HCT116 (cell line): ENCODE results near the gene ARMC2. TPM values are rescaled to one million over a fixed set of nuclear protein-coding genes. Genes with fewer than 3 reads are reported as not detected.
"Not testable (repeated sequence)": the region's sequence is repeated elsewhere in the genome, so short reads cannot be mapped to it uniquely, and the experiment has no call there.

Experiments used
- ATAC-seq: fragments of 200-7000 bp; cut with Tn5 transposase; 2 replicates; pipeline ENCODE4 v1.9.1; 2020; ENCODE audit warnings: mild to moderate bottlenecking, moderate library complexity
- BruUV-seq: library from RNA; stranded (reverse); fragments of 400-500 nt; replicated peaks from 2 replicates; lab custom pipeline; 2021; lab: Mats Ljungman, UMichigan
- CTCF ChIA-PET: fragments of 300-600 bp; sonication (Branson Sonifier 250); formaldehyde crosslinking; loops from one replicate; lab custom pipeline; 2021; ENCODE audit warnings: antibody characterized with exemption; lab: Charles Lee
- POLR2A ChIA-PET: fragments of 300-600, 350-600 bp; sonication (Branson Sonifier 250); formaldehyde crosslinking; loops from one replicate; lab custom pipeline; 2021; ENCODE audit warnings: antibody characterized with exemption; lab: Charles Lee
- RAD21 ChIA-PET, 2 experiments: fragments of 300-600 bp; sonication (Branson Sonifier 250); formaldehyde crosslinking; loops; one replicate each; lab custom pipeline; 2023; ENCODE audit warnings: low total read pairs in 2 of 2; ENCODE audit not compliant: uncharacterized antibody in 2 of 2, unreplicated experiment in 2 of 2, low non-redundant PET in 1 of 2; lab: Charles Lee
- DNase-seq: peaks from one replicate; pipeline ENCODE4 v3.0.0-alpha.2; 2010; ENCODE audit warnings: low read depth, low spot score
- H2AFZ ChIP-seq: fragments of 200-600 bp; shearing (Covaris generic), sonication (generic); 2 replicates; pipeline ENCODE4 v1.6.1; 2017; ENCODE audit warnings: low read depth, mixed run types, mixed read lengths, antibody characterized with exemption, low read length; ENCODE audit not compliant: poor library complexity, severe bottlenecking
- H3K27ac ChIP-seq: 2 replicates; pipeline ENCODE4 v1.5.1; 2012; ENCODE audit warnings: low read depth, low read length
- H3K27me3 ChIP-seq: fragments of 200-600 bp; sonication (generic); 2 replicates; pipeline ENCODE4 v1.6.1; 2016; ENCODE audit warnings: mixed run types, low read length, mixed read lengths; ENCODE audit not compliant: insufficient read depth
- H3K36me3 ChIP-seq, 2 experiments: fragments of 200-500 bp in 1 of 2; fragments of 200-600 bp in 1 of 2; sonication (Bioruptor generic) in 1 of 2; sonication (generic) in 1 of 2; 2 replicates each; pipeline versions ENCODE4 v1.5.1 to v1.6.1; 2014 to 2016; ENCODE audit warnings: low read length in 2 of 2, inconsistent platforms in 1 of 2, mixed read lengths in 1 of 2, mixed run types in 1 of 2; ENCODE audit not compliant: insufficient read depth in 2 of 2, control insufficient read depth in 1 of 2
- H3K4me1 ChIP-seq, 2 experiments: fragments of 200-600 bp in 1 of 2; sonication (generic) in 1 of 2; 2 replicates each; pipeline versions ENCODE4 v1.5.1 to v1.6.1; 2012 to 2017; ENCODE audit warnings: low read length in 2 of 2, inconsistent platforms in 1 of 2, mild to moderate bottlenecking in 1 of 2, mixed read lengths in 1 of 2, mixed run types in 1 of 2, moderate library complexity in 1 of 2; ENCODE audit not compliant: insufficient read depth in 2 of 2, control insufficient read depth in 1 of 2
- H3K4me2 ChIP-seq: fragments of 200-600 bp; sonication (generic); 2 replicates; pipeline ENCODE4 v1.6.1; 2017; ENCODE audit warnings: mixed run types, low read length, mixed read lengths
- H3K4me3 ChIP-seq, 2 experiments: fragments of 200-600 bp in 1 of 2; sonication (generic) in 1 of 2; replicated peaks in 1 of 2; 2 replicates each; pipeline ENCODE4 v1.5.1; 2011 to 2016; ENCODE audit warnings: low read length in 2 of 2, control low read depth in 1 of 2, low read depth in 1 of 2, mild to moderate bottlenecking in 1 of 2, mixed read lengths in 1 of 2, mixed run types in 1 of 2
- H3K79me2 ChIP-seq: fragments of 200-600 bp; sonication (generic); 2 replicates; pipeline ENCODE4 v1.6.1; 2017; ENCODE audit warnings: mild to moderate bottlenecking, mixed run types, low read length, moderate library complexity, mixed read lengths; ENCODE audit not compliant: insufficient read depth
- H3K9ac ChIP-seq: fragments of 200-600 bp; sonication (generic); 2 replicates; pipeline ENCODE4 v1.6.1; 2016; ENCODE audit warnings: low read length, mixed read lengths
- H3K9me2 ChIP-seq: fragments of 200-600 bp; sonication (generic), shearing (Covaris generic); 2 replicates; pipeline ENCODE4 v1.6.1; 2017; ENCODE audit warnings: mixed run types, mild to moderate bottlenecking, moderate library complexity; ENCODE audit not compliant: insufficient read depth
- H3K9me3 ChIP-seq, 2 experiments: fragments of 200-500 bp in 1 of 2; fragments of 200-600 bp in 1 of 2; sonication (Bioruptor generic) in 1 of 2; sonication (generic) in 1 of 2; 2 replicates each; pipeline ENCODE4 v1.6.1; 2014 to 2017; ENCODE audit warnings: low read length in 2 of 2, mixed read lengths in 2 of 2, inconsistent platforms in 1 of 2, low read depth in 1 of 2, mild to moderate bottlenecking in 1 of 2, mixed run types in 1 of 2, moderate library complexity in 1 of 2; ENCODE audit not compliant: control insufficient read depth in 1 of 2, insufficient read depth in 1 of 2
- H4K20me1 ChIP-seq: fragments of 200-600 bp; sonication (generic), shearing (Covaris generic); 2 replicates; pipeline ENCODE4 v1.6.1; 2017; ENCODE audit warnings: mixed run types, mild to moderate bottlenecking, moderate library complexity; ENCODE audit not compliant: insufficient read depth
- CBX3 ChIP-seq: IDR thresholded peaks from 2 replicates; pipeline ENCODE4 v1.6.1; 2012; ENCODE audit warnings: low read depth
- CEBPB ChIP-seq: IDR thresholded peaks from 2 replicates; pipeline ENCODE4 v1.6.1; 2012; ENCODE audit warnings: low read depth
- EGR1 ChIP-seq: IDR thresholded peaks from 2 replicates; pipeline ENCODE4 v1.6.1; 2012; ENCODE audit warnings: low read depth
- ELF1 ChIP-seq: IDR thresholded peaks from 2 replicates; pipeline ENCODE4 v1.6.1; 2012; ENCODE audit warnings: low read depth, borderline replicate concordance
- EZH2 ChIP-seq: fragments of 200-600 bp; sonication (generic); IDR thresholded peaks from 2 replicates; pipeline ENCODE4 v1.6.1; 2017; ENCODE audit warnings: antibody characterized with exemption, mixed run types
- EZH2phosphoT487 ChIP-seq: fragments of 200-600 bp; IDR thresholded peaks from 2 replicates; pipeline ENCODE4 v1.6.1; 2018; ENCODE audit warnings: antibody characterized with exemption, borderline replicate concordance
- FOSL1 ChIP-seq: IDR thresholded peaks from 2 replicates; pipeline ENCODE4 v1.6.1; 2012; ENCODE audit warnings: low read depth
- JUND ChIP-seq: IDR thresholded peaks from 2 replicates; pipeline ENCODE4 v1.6.1; 2012
- RAD21 ChIP-seq: IDR thresholded peaks from 2 replicates; pipeline ENCODE4 v1.6.1; 2012; ENCODE audit warnings: low read depth, mild to moderate bottlenecking
- SP1 ChIP-seq: IDR thresholded peaks from 2 replicates; pipeline ENCODE4 v1.6.1; 2012; ENCODE audit warnings: low read depth
- TCF7L2 ChIP-seq: IDR thresholded peaks from 2 replicates; pipeline ENCODE4 v1.7.0; 2011; ENCODE audit warnings: borderline replicate concordance, inconsistent platforms; ENCODE audit not compliant: insufficient read depth, insufficient read length; ENCODE audit errors: extremely low read depth
- ZNF274 ChIP-seq: fragments of 200-500 bp; sonication (Bioruptor generic); IDR thresholded peaks from 2 replicates; pipeline ENCODE4 v1.6.1; 2014; ENCODE audit warnings: mild to moderate bottlenecking, low read depth, low read length, inconsistent platforms
- intact Hi-C: fragments of 100-400 bp; cut with micrococcal nuclease; formaldehyde crosslinking; loops from 2 replicates; pipeline ENCODE4 v1.10.0; 2022
- total RNA-seq: library from RNA; stranded (reverse); gene quantifications from one replicate; pipeline ENCODE4 v1.2.1, GENCODE V29; 2021; ENCODE audit not compliant: unreplicated experiment
- TF ChIP-seq, protein P1 (sequence below): IDR thresholded peaks from 2 replicates; pipeline ENCODE4 v1.6.1; 2012
- TF ChIP-seq, protein P2 (sequence below): IDR thresholded peaks from 2 replicates; pipeline ENCODE4 v1.6.1; 2011; ENCODE audit warnings: mild to moderate bottlenecking, low read length, moderate library complexity; ENCODE audit not compliant: insufficient replicate concordance; ENCODE audit errors: extremely low read depth
- TF ChIP-seq, protein P3 (sequence below): IDR thresholded peaks from 2 replicates; pipeline ENCODE4 v1.6.1; 2012; ENCODE audit warnings: low read depth
- TF ChIP-seq, protein P4 (sequence below), 3 experiments: fragments of 200-600 bp in 1 of 3; sonication (generic) in 1 of 3; IDR thresholded peaks in 2 of 3; conservative IDR thresholded peaks in 1 of 3; 2 replicates each; pipeline ENCODE4 v1.5.1; 2012 to 2017; ENCODE audit warnings: low read depth in 2 of 3, low read length in 2 of 3, antibody characterized with exemption in 1 of 3, borderline replicate concordance in 1 of 3, control low read depth in 1 of 3, mild to moderate bottlenecking in 1 of 3, mixed read lengths in 1 of 3, mixed run types in 1 of 3, moderate library complexity in 1 of 3; ENCODE audit not compliant: insufficient read depth in 1 of 3

The ARMC2 gene
- total RNA-seq, 1 experiment from 2014 or later = 3.6 TPM

DNA sequence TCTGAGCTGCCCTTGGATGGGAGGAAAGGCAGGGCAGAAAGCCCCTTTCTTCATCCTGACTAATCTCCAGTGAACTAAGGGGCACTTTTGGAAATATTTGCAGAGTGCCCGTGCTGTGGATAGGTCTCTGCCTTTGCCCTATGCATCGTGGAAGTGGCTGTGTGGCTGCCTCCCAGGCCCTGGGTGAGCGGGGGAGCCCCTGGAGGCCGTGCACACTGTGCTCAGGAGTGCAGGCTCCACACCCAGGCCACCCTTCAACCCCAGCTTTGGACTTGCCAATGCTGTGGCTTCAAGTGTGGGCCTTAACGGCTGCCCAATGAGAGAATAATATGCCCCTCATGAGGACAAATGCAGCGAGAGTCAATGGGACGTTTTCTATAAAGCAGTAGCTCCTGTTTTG is 36.7 kb upstream of the ARMC2 start:
- intact Hi-C loops = no loop called here
- DNase-seq = no peak
- Histone ChIP-seq H3K27me3 (no peaks in the 10 kb centered on the region), H3K4me3 (no peak overlapping the region), H3K79me2 (no peaks in the 10 kb centered on the region), H3K36me3 (no peaks in the 10 kb centered on the region), H4K20me1 (no peaks in the 10 kb centered on the region), H3K27ac (no peak overlapping the region), H3K9me3 (no peaks in the 10 kb centered on the region), H3K9ac (no peak overlapping the region), H3K4me2 (no peak overlapping the region), H3K9me2 (no peaks in the 10 kb centered on the region), H3K4me1 (no peaks in the 10 kb centered on the region), H2AFZ (no peak overlapping the region)
- CTCF ChIA-PET = no interaction called here
- TF ChIP-seq JUND = no peak
- TF ChIP-seq ELF1 = no peak
- TF ChIP-seq SP1 = no peak
- no peak for TF ChIP-seq CBX3
- TF ChIP-seq, protein P1, sequence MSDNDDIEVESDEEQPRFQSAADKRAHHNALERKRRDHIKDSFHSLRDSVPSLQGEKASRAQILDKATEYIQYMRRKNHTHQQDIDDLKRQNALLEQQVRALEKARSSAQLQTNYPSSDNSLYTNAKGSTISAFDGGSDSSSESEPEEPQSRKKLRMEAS = no peak
- no peak for TF ChIP-seq EZH2
- no peak for TF ChIP-seq CEBPB
- TF ChIP-seq, protein P2, sequence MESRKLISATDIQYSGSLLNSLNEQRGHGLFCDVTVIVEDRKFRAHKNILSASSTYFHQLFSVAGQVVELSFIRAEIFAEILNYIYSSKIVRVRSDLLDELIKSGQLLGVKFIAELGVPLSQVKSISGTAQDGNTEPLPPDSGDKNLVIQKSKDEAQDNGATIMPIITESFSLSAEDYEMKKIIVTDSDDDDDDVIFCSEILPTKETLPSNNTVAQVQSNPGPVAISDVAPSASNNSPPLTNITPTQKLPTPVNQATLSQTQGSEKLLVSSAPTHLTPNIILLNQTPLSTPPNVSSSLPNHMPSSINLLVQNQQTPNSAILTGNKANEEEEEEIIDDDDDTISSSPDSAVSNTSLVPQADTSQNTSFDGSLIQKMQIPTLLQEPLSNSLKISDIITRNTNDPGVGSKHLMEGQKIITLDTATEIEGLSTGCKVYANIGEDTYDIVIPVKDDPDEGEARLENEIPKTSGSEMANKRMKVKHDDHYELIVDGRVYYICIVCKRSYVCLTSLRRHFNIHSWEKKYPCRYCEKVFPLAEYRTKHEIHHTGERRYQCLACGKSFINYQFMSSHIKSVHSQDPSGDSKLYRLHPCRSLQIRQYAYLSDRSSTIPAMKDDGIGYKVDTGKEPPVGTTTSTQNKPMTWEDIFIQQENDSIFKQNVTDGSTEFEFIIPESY = no peak
- TF ChIP-seq TCF7L2 = no peak
- no peak for TF ChIP-seq ZNF274
- TF ChIP-seq FOSL1 = no peak
- no peak for TF ChIP-seq EGR1
- TF ChIP-seq, protein P3, sequence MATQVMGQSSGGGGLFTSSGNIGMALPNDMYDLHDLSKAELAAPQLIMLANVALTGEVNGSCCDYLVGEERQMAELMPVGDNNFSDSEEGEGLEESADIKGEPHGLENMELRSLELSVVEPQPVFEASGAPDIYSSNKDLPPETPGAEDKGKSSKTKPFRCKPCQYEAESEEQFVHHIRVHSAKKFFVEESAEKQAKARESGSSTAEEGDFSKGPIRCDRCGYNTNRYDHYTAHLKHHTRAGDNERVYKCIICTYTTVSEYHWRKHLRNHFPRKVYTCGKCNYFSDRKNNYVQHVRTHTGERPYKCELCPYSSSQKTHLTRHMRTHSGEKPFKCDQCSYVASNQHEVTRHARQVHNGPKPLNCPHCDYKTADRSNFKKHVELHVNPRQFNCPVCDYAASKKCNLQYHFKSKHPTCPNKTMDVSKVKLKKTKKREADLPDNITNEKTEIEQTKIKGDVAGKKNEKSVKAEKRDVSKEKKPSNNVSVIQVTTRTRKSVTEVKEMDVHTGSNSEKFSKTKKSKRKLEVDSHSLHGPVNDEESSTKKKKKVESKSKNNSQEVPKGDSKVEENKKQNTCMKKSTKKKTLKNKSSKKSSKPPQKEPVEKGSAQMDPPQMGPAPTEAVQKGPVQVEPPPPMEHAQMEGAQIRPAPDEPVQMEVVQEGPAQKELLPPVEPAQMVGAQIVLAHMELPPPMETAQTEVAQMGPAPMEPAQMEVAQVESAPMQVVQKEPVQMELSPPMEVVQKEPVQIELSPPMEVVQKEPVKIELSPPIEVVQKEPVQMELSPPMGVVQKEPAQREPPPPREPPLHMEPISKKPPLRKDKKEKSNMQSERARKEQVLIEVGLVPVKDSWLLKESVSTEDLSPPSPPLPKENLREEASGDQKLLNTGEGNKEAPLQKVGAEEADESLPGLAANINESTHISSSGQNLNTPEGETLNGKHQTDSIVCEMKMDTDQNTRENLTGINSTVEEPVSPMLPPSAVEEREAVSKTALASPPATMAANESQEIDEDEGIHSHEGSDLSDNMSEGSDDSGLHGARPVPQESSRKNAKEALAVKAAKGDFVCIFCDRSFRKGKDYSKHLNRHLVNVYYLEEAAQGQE = no peak
- no peak for TF ChIP-seq RAD21
- TF ChIP-seq, protein P4, sequence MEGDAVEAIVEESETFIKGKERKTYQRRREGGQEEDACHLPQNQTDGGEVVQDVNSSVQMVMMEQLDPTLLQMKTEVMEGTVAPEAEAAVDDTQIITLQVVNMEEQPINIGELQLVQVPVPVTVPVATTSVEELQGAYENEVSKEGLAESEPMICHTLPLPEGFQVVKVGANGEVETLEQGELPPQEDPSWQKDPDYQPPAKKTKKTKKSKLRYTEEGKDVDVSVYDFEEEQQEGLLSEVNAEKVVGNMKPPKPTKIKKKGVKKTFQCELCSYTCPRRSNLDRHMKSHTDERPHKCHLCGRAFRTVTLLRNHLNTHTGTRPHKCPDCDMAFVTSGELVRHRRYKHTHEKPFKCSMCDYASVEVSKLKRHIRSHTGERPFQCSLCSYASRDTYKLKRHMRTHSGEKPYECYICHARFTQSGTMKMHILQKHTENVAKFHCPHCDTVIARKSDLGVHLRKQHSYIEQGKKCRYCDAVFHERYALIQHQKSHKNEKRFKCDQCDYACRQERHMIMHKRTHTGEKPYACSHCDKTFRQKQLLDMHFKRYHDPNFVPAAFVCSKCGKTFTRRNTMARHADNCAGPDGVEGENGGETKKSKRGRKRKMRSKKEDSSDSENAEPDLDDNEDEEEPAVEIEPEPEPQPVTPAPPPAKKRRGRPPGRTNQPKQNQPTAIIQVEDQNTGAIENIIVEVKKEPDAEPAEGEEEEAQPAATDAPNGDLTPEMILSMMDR (IDR thresholded peaks at IDR 0.05 in 2 of 3, conservative IDR thresholded peaks at IDR 0.05 in 1 of 3; ENCODE audit: borderline replicate concordance in 1 of 3, insufficient read depth in 1 of 3, low read depth in 2 of 3, low read length in 2 of 3) = no peak
- TF ChIP-seq EZH2phosphoT487 = no peak
- RAD21 ChIA-PET = no interaction called here
- ATAC-seq = no peak
- BruUV-seq = no TSS peak
- POLR2A ChIA-PET = no interaction called here

DNA sequence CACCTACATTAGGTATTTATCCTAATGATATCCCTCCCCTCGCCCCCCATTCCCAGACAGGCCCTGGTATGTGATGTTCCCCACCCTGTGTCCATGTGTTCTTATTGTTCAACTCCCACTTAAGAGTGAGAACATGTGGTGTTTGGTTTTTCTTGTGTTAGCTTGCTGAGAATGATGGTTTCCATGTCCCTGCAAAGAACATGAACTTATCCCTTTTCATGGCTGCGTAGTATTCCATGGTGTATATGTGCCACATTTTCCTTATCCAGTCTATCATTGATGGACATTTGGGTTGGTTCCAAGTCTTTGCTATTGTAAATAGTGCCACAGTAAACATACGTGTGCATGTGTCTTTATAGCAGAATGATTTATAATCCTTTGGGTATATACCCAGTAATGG is 35.0 kb upstream of the ARMC2 start:
- H2AFZ ChIP-seq, H3K36me3 ChIP-seq, intact Hi-C loops, H3K27me3 ChIP-seq, DNase-seq, BruUV-seq, CTCF ChIA-PET, H4K20me1 ChIP-seq, H3K4me2 ChIP-seq, ATAC-seq, H3K9me3 ChIP-seq, H3K9ac ChIP-seq, POLR2A ChIA-PET, H3K27ac ChIP-seq, H3K79me2 ChIP-seq, H3K9me2 ChIP-seq, RAD21 ChIA-PET, H3K4me1 ChIP-seq, H3K4me3 ChIP-seq: not testable (repeated sequence)
